ENCODE measurements around the gene TET2. TPM values are rescaled to one million over a fixed set of nuclear protein-coding genes. Genes with fewer than 3 reads are reported as not detected.
A peak's percentile ranks its signal among the peaks of the same experiment; 100 is the strongest.

Gene TET2
- total RNA-seq, 2 donors from 2014 or later, result 20.0 to 30.1 TPM

DNA sequence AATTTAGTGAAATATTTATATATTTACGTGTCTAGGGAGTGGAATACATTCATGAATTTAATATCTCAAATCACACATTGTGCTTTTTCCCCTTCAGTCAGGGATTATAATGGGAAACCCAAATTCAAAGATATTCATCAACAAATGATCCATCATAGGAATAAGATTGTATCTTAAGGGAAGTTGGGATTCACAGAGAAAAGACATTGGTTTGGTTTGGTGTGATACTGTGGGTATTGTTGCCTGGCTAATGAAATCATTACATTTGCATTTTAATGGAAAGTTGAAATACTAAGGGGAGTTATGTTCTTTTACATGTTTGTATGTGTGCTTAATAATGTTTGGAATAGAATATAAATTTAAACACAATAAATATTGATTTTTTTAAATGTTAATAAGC lies 1.7 kb downstream of the TET2 start:
- H3K27ac ChIP-seq, result peak overlapping the region; percentile 76
- peak overlapping the region; percentile 72 for H3K4me3 ChIP-seq
- no peak for DNase-seq
- TF ChIP-seq CTCF (IDR thresholded peaks at IDR 0.05), result no peak
- H3K9me3 ChIP-seq, result no peaks in the 10 kb centered on the region
- intact Hi-C loops (cut with DNase I), result loop anchor here (10.0 kb wide), 1 partner anchor 566 kb away; no protein-coding TSS in a partner anchor
- peak overlapping the region in 1 of 2 donors; percentile 99 for H3K9ac ChIP-seq (ENCODE audit: low read depth in 2 of 2, low read length in 2 of 2)
- H3K4me1 ChIP-seq, result no peaks in the 10 kb centered on the region
- H3K36me3 ChIP-seq, result no peaks in the 10 kb centered on the region
- no peaks in the 10 kb centered on the region for H3K27me3 ChIP-seq

DNA sequence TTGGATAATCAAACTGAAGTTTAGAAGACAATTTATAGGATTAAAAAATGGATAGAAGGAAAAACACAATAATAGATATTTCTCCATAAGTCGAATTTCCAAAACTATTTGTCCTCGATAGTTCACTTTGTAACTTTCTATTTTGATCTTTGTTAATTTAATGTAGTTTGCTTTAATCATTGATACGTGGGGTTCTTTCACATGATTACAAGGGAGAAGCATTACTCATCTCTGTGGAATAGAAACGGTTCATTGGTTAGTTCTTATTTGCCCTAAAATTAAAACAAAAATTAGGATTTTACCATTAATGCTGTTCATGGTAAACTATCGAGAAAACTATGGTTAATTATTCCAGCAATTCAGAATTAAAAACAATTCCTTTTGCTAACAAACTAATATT lies 2.1 kb downstream of the TET2 start:
- Histone ChIP-seq H3K9me3 (no peaks in the 10 kb centered on the region), H3K27me3 (no peaks in the 10 kb centered on the region), H3K4me3 (no peak overlapping the region), H3K4me1 (no peaks in the 10 kb centered on the region), H3K36me3 (no peaks in the 10 kb centered on the region), H3K9ac (ENCODE audit: low read depth in 2 of 2, low read length in 2 of 2) (no peak overlapping the region), H3K27ac (no peak overlapping the region)
- no peak for TF ChIP-seq CTCF (IDR thresholded peaks at IDR 0.05)
- intact Hi-C loops (cut with DNase I), result loop anchor here (10.0 kb wide), 1 partner anchor 566 kb away; no protein-coding TSS in a partner anchor
- no peak for DNase-seq

- Histone ChIP-seq H3K9me3 (no peaks in the 10 kb centered on the region), H3K27ac (no peak overlapping the region), H3K4me3 (no peak overlapping the region), H3K27me3 (no peaks in the 10 kb centered on the region), H3K9ac (ENCODE audit: low read depth in 2 of 2, low read length in 2 of 2) (no peak overlapping the region), H3K4me1 (no peaks in the 10 kb centered on the region), H3K36me3 (no peaks in the 10 kb centered on the region)
- no peak for TF ChIP-seq CTCF (IDR thresholded peaks at IDR 0.05)
- intact Hi-C loops (cut with DNase I), result loop anchor here (10.0 kb wide), 1 partner anchor 565 kb away; no protein-coding TSS in a partner anchor
- no peak for DNase-seq
Measured at GRCh38 chr4:105149771-105150170, 3.1 kb downstream of the TET2 start.

DNA sequence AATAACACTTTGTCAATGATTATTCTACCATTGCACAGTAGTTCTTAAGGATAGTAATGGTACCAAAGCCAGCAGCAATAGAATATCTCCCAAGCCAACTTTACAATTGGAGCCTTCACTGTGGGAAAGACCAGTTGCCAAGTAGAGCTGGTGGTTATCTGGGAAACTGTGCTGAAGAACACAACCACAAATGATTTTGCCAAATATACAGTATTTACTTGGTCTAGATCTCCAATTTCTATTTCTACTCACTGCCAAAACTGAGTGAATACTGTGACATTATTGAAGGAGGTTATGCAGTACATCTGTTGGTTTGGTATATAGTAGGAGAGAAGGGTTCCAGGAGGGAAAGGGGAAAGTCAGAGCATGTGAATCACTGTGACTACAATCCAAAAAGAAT lies 3.8 kb downstream of the TET2 start:
- Histone ChIP-seq H3K36me3 (no peaks in the 10 kb centered on the region), H3K9ac (ENCODE audit: low read depth in 2 of 2, low read length in 2 of 2) (no peak overlapping the region), H3K9me3 (no peaks in the 10 kb centered on the region), H3K4me1 (no peaks in the 10 kb centered on the region), H3K27me3 (no peaks in the 10 kb centered on the region), H3K27ac (no peak overlapping the region), H3K4me3 (no peak overlapping the region)
- no peak for TF ChIP-seq CTCF (IDR thresholded peaks at IDR 0.05)
- no peak for DNase-seq
- intact Hi-C loops (cut with DNase I), result no loop called here

- H3K9me3 ChIP-seq, result no peaks in the 10 kb centered on the region
- H3K27ac ChIP-seq, result no peak overlapping the region
- no peak for TF ChIP-seq CTCF (IDR thresholded peaks at IDR 0.05)
- H3K4me3 ChIP-seq, result no peak overlapping the region
- H3K9ac ChIP-seq (ENCODE audit: low read depth in 2 of 2, low read length in 2 of 2), result no peak overlapping the region
- H3K36me3 ChIP-seq, result no peaks in the 10 kb centered on the region
- intact Hi-C loops (cut with DNase I), result no loop called here
- H3K4me1 ChIP-seq, result no peaks in the 10 kb centered on the region
- H3K27me3 ChIP-seq, result no peaks in the 10 kb centered on the region
- DNase-seq, result no peak
Measured at GRCh38 chr4:105153749-105154148, 7.1 kb downstream of the TET2 start.

All from colonic mucosa (tissue), 4 donors.